GM21737 (cell line): ENCODE measurements around the gene APBB2.
A peak's percentile ranks its signal among the peaks of the same experiment; 100 is the strongest.
"Not testable (repeated sequence)": the region's sequence is repeated elsewhere in the genome, so short reads cannot be mapped to it uniquely, and the experiment has no call there.

Source experiments
- ATAC-seq: cut with Tn5 transposase; IDR thresholded peaks from one replicate; pipeline ENCODE4 v1.9.1; 2021; ENCODE audit warnings: mild to moderate bottlenecking, moderate library complexity; ENCODE audit not compliant: unreplicated experiment

Gene APBB2

GRCh38 chr4:40916880-40917279 is 297.5 kb downstream of the APBB2 start:
- ATAC-seq, result peak; percentile 76

- no peak for ATAC-seq
These were observed 298.2 kb downstream of the APBB2 start for GRCh38 chr4:40916218-40916555.

- ATAC-seq, result no peak
These were observed 298.8 kb downstream of the APBB2 start for GRCh38 chr4:40915318-40916217.

- ATAC-seq, result no peak
These were observed 301.7 kb downstream of the APBB2 start for GRCh38 chr4:40912460-40913184.

GRCh38 chr4:40910706-40911105 is 303.6 kb downstream of the APBB2 start:
- no peak for ATAC-seq

- no peak for ATAC-seq
These were observed 304.9 kb downstream of the APBB2 start for GRCh38 chr4:40909363-40909876.

- ATAC-seq, result peak; percentile 92
These were observed 305.5 kb downstream of the APBB2 start for GRCh38 chr4:40908702-40909362.

- ATAC-seq, result no peak
These were observed 306.0 kb downstream of the APBB2 start for GRCh38 chr4:40908297-40908696.

- ATAC-seq, result no peak
These were observed 308.9 kb downstream of the APBB2 start for GRCh38 chr4:40905414-40905813.

GRCh38 chr4:40900531-40900930 is 313.8 kb downstream of the APBB2 start:
- ATAC-seq, result not testable (repeated sequence)

- ATAC-seq, result peak; percentile 69
These were observed 316.7 kb downstream of the APBB2 start for GRCh38 chr4:40897557-40898203.

- ATAC-seq, result no peak
These were observed 323.6 kb downstream of the APBB2 start for GRCh38 chr4:40890764-40891163.

- ATAC-seq, result no peak
These were observed 324.1 kb downstream of the APBB2 start for GRCh38 chr4:40890199-40890598.

- ATAC-seq, result no peak
These were observed 325.4 kb downstream of the APBB2 start for GRCh38 chr4:40888933-40889332.

GRCh38 chr4:40887764-40888131 is 326.6 kb downstream of the APBB2 start:
- no peak for ATAC-seq

GRCh38 chr4:40886931-40887763 is 327.2 kb downstream of the APBB2 start:
- no peak for ATAC-seq

GRCh38 chr4:40881851-40882250 is 332.5 kb downstream of the APBB2 start:
- ATAC-seq, result no peak

- ATAC-seq, result no peak
These were observed 333.2 kb downstream of the APBB2 start for GRCh38 chr4:40881096-40881495.

- no peak for ATAC-seq
These were observed 335.7 kb downstream of the APBB2 start for GRCh38 chr4:40878548-40879055.

GRCh38 chr4:40877081-40877480 is 337.3 kb downstream of the APBB2 start:
- ATAC-seq, result no peak
